NCI-H2196 (cell line): ENCODE results near the gene C22orf39.

ENCODE experiments used
- DNase-seq: peaks from one replicate; lab custom pipeline; 2025; ENCODE audit not compliant: unreplicated experiment; lab: John Stamatoyannopoulos, UW

The C22orf39 gene, protein sequence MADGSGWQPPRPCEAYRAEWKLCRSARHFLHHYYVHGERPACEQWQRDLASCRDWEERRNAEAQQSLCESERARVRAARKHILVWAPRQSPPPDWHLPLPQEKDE

DNA sequence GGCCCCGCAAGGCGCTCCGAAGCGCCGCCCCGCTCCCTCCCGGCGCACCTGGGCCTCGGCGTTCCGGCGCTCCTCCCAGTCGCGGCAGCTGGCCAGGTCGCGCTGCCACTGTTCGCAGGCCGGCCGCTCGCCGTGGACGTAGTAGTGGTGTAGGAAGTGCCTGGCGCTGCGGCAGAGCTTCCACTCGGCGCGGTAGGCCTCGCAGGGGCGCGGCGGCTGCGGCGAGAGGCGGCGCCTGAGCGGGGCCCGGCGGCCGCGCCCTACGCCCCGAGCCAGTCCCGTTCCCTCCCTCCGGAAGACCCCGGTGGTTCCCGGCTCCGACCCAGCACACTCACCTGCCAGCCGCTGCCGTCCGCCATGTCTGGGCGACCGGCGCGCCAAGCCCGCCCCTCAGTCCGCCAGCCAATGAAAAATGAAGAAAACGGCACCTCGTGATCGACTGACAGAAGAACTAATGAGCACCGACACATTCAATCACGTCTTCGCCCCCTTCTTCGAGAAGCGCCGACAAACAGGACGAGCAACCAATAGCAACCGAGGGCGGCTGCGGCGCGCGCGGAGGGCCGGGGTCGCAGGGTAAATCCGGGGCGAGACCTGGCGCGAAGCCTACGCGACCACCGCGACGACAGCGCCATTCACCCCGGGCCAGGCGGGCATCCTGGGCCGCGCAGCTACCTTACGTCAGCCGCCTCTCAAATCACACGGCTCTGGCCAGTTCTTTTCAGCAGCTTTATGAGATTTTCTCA, at the start of gene C22orf39:
Gene C22orf39 (minus strand): TSS at position 382 of the 746 bp plus-strand sequence. CDS start 23 bp downstream, at position 359.
- peak; percentile 67 for DNase-seq

DNA sequence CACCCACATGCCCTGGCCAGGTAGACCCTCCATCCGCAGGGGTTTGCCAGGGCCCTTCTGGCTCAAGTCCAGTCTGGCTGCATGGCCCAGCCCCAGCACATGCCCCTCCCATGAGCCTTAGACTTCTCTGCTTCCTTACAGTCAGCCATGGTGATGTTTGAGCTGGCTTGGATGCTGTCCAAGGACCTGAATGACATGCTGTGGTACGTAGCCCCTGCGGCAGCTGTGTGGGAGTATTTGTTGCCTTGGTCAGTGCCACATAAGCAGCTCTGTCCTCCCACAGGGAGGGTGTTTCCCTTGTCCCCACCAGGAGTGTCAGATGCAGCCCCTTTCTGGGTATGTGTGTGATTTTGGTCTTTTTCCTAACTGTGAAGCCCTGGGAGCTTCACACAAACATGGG, 49.7 kb upstream of the C22orf39 start:
- peak; percentile 32 for DNase-seq

DNA sequence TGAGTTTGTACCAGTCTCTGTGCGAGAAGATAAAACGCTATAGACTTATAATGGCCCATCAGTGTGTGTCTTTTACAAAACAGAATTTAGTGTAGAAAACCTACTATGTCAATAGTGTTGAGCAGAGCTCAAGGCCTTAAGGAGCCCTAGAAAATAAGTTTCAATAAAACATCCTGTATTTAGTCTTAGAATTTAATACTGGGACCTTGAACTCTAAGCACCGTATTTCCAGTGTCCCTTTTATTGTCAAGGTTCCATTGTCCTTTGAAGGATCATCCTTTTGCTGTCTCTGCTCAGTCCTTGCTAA, 48.8 kb upstream of the C22orf39 start:
- no peak for DNase-seq

DNA sequence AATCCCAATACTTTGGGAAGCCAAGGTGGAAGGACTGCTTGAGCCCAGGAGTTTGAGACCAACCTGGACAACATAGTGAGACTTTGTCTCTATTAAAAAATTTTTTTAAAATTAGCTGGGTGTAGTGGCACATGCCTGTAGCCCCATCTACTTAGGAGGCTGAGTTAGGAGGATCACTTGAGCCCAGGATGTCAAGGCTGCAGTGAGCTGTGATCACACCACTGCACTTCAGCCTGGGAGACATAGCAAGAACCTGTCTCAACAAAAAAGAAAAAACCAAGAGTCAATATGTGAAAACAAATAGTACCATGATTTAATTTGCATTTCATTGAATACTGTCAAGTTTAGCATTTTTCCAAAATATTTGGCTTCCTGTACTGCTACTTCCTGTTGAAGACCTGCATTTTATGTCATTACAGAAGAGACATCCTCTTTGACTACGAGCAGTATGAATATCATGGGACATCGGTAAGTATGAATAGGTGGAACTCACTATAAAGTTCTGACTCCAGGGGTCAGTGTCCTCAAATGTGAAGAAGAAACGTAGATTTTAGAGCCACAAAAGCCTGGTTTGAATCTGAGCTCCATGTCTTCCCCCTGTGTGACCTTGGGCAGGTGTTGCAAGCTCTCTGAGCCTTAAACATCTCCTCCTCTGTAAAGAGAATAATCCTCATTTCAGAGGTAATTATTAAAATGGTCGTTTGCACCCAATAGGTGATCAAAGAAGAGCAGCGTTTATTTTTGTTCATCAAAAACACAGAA, 48.2 kb upstream of the C22orf39 start:
- no peak for DNase-seq

DNA sequence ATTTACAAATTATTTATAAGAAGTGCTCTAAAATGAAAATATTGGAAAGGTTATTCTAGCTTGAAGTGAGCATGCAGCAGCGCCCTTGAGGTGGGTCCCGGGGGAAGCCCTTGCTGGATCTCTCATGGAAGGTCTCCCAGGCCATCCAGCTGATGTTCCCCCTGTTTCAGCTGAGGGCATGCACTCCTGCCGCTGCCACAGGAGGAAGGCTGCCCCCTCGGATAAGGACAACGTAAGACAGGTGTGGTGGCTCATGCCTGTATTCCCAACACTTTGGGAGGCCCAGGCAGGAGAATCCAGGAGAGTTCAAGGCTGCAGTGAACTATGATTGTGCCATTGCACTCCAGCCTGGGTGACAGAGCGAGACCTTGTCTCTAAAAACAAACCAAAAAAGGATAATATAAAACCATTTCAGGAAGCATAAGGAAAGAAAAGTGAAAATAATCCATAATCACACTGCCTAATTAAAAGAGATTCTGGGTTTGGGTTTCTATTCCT, 47.2 kb upstream of the C22orf39 start:
- DNase-seq = no peak

DNA sequence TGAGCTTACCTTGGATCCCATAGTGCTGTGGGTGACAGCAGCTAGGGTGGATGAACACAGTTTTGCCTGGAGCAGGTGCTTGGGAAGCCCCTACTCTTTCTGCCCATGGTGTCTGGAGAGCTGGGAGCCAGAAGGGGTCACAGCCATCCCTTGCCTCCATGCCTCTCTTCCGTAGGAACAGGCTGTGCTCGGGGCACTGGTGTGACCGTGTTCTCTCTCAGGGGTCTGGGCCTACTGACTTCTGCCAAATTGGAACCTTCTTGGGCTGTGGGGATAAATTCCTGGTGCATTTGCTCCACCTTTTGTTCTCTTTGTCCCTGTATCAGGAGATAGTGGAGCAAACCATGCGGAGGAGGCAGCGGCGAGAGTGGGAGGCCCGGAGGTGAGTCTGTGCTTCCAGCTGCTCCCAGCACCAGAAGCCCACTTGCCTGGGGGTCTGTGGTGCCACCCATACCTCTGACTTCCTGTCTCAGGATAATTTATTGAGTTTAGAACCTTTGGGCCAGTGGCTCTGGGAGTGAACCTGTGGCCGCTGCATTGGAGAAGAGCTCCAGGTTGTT, 46.6 kb upstream of the C22orf39 start:
- no peak for DNase-seq

DNA sequence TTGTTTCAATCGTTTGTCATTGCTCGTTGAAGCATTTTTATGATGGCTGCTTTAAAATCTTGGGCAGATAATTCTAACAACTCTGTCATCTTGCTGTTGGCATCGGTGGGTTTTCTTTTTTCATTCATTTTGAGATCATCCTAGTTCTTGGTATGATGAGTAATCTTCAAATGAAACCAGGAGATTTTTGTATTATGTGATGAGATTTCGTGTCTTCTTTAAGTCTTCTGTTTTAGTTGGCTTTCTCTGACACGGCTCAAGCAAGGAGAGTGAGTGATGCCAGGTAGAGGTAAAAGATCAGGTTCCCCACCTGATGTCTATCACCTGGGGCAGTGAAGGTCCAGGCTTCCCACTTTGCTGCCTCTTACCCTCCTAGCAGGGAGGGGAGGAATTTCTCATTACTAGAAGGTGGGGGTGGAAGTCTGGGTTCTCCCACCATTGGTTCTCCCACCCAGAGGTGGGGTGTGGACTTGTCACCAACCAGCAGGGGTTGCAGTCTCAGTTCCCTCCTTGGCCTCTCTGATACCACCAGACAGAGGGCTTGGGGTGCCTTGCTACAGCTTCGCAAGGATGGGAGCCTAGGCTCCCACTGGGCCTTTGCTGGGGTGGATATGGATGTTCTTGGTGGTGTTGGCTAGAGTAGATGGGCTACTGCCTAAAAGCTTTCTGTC, 45.1 kb upstream of the C22orf39 start:
- no peak for DNase-seq

DNA sequence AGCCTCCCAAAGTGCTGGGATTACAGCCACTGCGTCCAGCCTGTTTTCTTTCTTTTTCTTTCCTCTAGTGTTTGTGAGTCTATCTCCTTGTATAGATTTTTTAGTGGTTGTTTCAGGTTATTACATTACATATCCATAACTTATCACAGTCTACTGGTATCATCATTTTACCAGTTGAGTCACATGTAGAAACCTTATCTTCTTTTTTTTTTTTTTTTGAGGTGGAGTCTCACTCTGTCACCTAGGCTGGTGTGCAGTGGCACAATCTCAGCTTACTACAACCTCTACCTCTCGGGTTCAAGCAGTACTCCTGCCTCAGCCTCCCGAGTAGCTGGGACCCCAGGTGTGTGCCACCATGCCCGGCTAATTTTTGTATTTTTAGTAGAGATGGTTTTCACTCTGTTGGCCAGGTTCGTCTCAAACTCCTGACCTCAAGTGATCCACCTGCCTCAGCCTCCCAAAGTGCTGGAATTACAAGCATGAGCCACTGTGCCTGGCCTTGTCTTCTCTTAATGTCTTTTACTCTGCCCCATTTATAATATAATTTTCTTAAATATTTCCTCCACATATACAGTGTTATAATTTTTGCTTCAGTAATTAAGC, 43.2 kb upstream of the C22orf39 start:
- DNase-seq = no peak

DNA sequence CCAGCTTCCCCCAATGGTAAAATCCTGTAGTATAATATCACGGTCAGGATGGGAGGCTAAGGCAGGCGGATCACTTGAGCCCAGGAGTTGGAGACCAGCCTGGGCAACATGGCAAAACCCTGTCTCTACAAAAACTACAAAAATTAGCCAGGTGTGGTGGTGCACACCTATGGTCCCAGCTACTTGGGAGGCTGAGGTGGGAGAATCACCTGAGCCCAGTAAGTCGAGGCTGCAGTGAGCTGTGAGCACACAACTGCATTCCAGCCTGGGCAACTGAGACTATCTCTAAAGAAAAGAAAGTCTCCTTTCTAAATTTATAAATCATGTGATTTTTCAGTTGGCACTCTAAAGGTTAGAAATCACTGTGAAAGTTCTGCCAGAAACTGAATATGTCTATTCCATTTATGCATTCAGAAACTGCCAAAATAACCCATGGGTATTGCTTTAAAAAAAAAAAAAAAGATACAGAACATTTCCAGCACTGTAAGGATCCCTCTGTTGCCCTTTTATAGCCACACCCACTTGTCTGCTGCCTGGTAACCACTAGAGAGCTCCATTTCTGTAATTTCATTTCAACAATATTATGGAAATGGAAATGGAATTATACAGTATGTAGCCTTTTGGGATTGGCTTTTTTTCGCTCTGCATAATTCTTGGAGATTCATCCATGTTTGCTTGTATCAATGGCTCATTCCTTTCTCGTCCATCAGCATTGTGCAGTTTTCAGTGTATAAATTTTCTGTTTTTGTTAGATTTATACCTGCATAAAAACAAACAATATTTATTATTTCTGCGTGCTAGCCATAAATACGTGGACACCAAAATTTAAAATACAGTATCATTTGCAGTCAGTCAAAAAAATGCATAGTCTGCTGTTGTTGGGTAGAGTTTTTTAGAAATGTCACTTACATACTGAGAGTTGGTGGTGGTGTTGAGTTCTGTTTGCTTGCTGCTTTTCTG, 41.7 kb upstream of the C22orf39 start:
- DNase-seq = no peak

DNA sequence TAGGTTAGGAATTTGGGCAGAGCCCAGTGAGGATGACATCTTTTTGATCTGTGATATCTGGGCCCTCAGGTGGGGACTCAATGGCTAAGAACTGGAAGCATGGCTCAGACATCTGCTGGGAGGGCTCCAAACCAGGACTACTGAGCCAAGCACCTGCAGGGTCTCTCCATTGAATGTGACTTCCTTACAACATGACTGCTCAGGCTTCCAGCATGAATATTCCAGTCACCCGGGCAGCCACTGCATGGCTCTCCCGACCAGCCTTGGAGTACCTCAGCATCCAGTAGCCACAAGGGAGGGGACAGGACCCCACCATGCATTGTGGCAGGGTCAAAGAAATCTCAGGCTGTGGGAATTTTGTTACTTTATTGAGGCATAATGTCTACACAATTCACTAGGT, 40.8 kb upstream of the C22orf39 start:
- no peak for DNase-seq

DNA sequence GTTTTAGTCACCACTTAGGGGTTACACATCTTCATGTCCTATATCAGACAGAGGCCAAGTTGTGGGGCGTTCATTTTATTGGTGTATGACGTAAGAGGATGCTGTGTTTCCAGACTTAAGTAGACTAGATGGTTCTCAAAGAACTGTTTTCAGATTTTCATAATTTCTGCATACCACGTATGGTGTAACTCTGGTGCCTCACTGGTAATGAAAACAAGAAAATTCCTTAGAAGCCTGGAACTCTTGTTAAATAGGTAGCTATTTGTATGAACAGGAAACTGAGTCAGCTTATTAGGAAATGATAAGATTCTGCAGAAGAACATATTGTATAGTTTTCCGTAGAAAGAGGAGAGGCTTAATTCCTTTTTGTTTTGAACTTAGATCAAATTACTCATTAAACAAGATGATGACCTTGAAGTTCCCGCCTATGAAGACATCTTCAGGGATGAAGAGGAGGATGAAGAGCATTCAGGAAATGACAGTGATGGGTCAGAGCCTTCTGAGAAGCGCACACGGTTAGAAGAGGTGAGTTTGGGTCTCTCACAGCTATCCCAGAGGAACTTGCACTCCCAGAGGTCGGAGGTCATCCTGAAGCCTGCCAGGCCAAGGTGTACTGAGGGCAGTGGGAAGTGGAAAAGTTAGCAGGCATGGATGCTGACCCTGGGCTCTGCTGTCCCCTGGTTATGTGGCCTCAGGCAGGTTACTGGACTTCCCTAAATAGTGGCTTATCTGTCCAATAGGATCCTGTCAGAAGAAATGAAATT, 36.2 kb upstream of the C22orf39 start:
- DNase-seq = no peak

DNA sequence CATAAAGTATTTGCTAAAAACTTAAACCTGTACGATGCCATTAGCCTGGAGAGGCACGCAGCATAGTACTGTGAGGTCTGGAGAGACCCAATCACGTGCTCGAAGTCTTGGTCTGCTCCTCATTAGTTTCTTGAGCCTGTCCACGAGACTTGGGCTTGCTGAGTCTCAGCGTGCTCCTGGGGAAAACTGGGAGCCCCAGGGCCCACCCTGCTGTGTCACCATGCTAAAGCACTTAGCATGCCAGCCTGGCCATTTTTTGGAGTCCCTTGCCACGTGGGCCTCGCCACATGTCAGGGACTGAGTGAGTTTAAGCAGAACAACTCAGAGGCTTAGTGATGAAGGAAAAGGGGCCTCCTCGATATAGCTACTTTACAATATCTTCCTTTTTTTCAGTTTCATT, 34.8 kb upstream of the C22orf39 start:
- DNase-seq = no peak

DNA sequence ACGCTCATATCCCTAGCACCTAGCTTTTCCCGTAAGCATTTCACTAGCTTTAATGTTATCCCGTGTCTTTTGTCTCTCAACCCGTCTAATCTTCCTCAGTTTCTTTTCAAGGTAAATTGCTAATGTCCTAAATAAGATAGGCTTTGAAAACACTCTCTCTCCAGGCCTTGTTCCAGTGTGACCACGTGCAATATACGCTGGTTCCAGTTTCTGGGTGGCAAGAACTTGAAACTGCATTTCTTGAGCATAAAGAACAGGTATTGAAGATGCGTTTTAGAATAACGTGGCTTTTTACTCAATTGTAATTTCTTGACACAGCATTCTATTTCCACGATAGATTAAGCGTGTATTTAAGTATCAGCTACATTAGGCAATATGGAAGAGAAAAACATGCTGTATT, 33.3 kb upstream of the C22orf39 start:
- DNase-seq = no peak

DNA sequence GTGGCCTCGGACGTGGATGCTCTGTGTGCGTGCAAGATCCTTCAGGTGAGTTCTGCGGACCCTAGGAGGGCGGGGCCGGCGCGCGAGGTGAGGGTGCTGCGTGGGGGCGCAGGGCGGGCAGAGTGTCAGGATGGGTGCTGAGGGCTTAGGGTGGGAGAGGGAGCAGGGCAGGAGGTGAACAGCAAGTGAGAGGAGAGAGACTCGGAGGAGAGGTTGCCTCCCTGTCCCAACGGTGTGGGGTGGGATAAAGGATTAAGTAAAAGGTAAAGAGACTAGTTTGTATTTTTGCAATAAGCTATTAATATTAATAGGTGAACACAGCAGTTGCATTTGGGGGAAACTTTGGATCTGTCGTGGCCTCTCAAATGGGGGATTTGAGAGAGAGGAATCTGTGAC, 32.7 kb upstream of the C22orf39 start:
- DNase-seq = no peak

DNA sequence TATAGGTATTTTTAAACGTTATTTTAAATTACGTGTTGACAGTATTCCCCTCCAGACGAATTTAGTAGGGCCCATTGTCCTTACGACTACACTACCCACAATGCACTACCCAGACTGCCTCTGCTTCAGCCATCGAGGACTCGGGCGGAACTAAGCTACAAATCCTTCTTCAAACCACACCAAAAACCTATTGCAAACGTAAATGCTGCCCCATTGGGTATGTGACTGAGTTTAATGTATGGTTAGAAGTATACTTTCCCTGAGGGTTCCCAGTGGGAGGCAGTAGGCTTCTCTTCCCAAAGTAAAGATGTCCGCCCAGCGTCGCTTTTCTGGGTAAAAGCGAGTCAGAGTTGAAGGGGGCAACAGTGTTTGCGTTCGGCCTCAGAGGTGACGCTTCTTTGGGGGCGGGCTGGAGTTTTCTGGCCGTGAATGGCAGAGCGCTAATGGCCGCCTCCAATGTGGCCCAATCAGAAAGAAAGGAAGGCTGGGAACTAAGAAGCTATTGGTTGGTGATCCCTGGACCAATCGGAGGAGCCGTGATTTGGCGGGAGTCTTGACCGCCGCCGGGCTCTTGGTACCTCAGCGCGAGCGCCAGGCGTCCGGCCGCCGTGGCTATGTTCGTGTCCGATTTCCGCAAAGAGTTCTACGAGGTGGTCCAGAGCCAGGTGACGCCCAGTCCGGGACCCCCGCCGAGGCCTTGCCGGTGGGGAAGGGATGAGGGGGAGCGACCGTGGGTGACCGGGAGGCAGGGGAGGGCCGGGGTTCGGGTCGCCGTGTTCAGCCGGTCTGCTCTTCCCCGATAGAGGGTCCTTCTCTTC, 32.1 kb upstream of the C22orf39 start, which contains the start of gene CDC45:
Gene CDC45 (plus strand): TSS at position 566 of the 818 bp plus-strand sequence. CDS start 49 bp downstream, at position 615.
- DNase-seq = peak; percentile 85

DNA sequence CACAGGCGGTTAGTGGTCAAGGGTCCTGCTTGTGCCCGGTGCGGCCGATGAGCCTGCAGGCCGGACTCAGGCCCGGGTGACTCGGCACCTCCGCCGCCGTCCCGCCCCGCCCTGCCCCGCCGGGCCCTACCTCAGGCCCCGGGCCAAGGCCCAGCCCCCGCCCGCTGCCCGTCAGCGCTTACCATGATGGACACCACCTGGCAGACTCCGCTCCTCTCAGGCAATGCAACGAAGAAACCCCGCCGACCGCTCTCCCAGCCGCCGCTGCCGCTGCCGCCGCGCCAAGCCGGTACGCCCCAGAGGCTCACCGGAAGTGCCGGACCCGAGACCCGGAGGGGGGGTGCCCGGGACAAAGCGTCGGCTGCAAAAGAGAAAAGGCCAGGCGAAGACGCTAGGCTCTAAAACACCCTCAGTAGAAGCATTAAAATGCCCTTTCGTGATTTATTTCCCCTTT, 31.4 kb upstream of the C22orf39 start, which contains the start of gene UFD1:
Gene UFD1 (minus strand): TSS at position 293 of the 454 bp plus-strand sequence. CDS start 108 bp downstream, at position 185.
- DNase-seq = peak; percentile 70

DNA sequence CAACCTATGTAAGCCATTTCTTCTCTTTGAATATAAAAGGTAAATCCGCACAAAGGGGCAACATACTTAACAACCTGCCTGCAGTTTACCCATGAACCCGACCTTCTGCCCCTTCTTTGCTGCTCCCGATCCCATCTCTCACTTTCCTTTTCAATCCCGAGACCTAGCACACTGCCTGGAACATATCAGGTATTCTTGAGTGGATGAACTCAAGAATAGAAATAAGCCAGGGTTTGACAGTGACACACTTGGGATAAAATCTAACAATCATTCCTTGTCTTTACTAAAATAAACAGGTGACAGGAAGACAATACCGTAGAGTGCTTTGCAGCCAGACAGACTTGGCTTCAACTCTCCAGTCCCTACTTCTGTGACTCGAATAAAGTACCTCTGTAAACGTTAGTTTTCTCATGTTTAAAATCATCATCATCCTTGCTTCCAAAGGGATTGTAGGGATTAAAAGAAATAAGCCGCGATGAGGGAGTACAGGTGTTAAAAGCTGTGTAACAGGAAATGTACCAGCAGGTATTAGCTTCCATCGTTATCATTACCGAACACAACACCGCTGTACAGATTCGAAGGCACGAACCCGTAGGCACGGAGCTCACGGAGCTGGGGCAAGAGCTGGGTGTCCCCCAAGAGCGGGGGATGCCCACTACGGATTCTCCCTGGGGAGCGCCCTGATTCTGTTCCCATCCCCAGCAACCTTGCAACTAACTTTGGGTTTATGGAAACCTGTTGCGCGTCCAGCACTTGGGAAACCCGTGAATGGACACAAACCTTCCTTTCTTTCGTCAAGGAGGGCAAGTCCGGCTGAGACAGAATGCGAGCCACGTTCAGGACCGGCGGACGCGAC, 30.8 kb upstream of the C22orf39 start:
- DNase-seq = no peak
